Body of pancreas (tissue), 4 donors: ENCODE results near the gene PEDS1. TPM values are rescaled to one million over a fixed set of nuclear protein-coding genes. Genes with fewer than 3 reads are reported as not detected.
A peak's percentile ranks its signal among the peaks of the same experiment; 100 is the strongest.

ENCODE experiments used
- ATAC-seq: fragments of 150-250 bp; one replicate; pipeline ENCODE4 v1.9.1; 2016
- DNase-seq, 4 donors: peaks; one replicate each; pipeline ENCODE4 v3.0.0-alpha.2; 2019
- H3K27ac ChIP-seq, 4 donors: fragments of 200-600 bp; sonication (generic); 1 replicate in 3 of 4; 2 replicates in 1 of 4; pipeline versions ENCODE4 v1.5.1 to v1.6.1; 2016 to 2019; ENCODE audit warnings: mild to moderate bottlenecking in 1 of 4, mixed read lengths in 1 of 4, moderate library complexity in 1 of 4
- H3K27me3 ChIP-seq, 2 donors: fragments of 200-600 bp; sonication (generic); one replicate each; pipeline ENCODE4 v1.6.0; 2016; ENCODE audit warnings: mild to moderate bottlenecking in 1 of 2
- H3K36me3 ChIP-seq, 2 donors: fragments of 200-600 bp; sonication (generic); replicated peaks in 1 of 2; 2 replicates each; pipeline ENCODE4 v1.5.1; 2016; ENCODE audit warnings: low read depth in 2 of 2; ENCODE audit not compliant: insufficient read depth in 1 of 2
- H3K4me1 ChIP-seq: fragments of 200-600 bp; sonication (generic); one replicate; pipeline ENCODE4 v1.6.0; 2016
- H3K4me3 ChIP-seq, 2 donors: fragments of 200-600 bp; sonication (generic); 1 replicate in 1 of 2; 2 replicates in 1 of 2; pipeline ENCODE4 v1.5.1; 2016 to 2019
- H3K9me3 ChIP-seq, 3 donors: fragments of 200-600 bp; sonication (generic); 1 replicate in 2 of 3; 2 replicates in 1 of 3; pipeline ENCODE4 v1.5.1; 2016
- CTCF ChIP-seq, 7 experiments: fragments of 450-650 bp in 4 of 7; fragments of 200-600 bp in 3 of 7; sonication (generic) in 3 of 7; IDR thresholded peaks; one replicate each; pipeline ENCODE4 v1.5.1; 2016 to 2019; ENCODE audit warnings: antibody characterized with exemption in 7 of 7
- POLR2A ChIP-seq, 3 donors: fragments of 450-650 bp; IDR thresholded peaks; one replicate each; pipeline ENCODE4 v1.6.1; 2016; ENCODE audit warnings: antibody characterized with exemption in 3 of 3, mild to moderate bottlenecking in 2 of 3
- WGBS, 2 donors: methylation state at CpG; one replicate each; pipeline ENCODE4 v1.1.5; 2017; 5-methylcytosine and 5-hydroxymethylcytosine counted together
- intact Hi-C: fragments of 100-400 bp; cut with DNase I; formaldehyde crosslinking; loops from one replicate; pipeline ENCODE4 v1.15.1; 2023
- total RNA-seq, 2 donors: library from RNA; depleted of rRNA; stranded (reverse); fragments of >200 nt; gene quantifications; one replicate each; pipeline ENCODE4 v1.1.0, GENCODE V29; 2016

Gene PEDS1
- total RNA-seq, 2 donors from 2014 or later: 9.1 to 9.6 TPM

DNA sequence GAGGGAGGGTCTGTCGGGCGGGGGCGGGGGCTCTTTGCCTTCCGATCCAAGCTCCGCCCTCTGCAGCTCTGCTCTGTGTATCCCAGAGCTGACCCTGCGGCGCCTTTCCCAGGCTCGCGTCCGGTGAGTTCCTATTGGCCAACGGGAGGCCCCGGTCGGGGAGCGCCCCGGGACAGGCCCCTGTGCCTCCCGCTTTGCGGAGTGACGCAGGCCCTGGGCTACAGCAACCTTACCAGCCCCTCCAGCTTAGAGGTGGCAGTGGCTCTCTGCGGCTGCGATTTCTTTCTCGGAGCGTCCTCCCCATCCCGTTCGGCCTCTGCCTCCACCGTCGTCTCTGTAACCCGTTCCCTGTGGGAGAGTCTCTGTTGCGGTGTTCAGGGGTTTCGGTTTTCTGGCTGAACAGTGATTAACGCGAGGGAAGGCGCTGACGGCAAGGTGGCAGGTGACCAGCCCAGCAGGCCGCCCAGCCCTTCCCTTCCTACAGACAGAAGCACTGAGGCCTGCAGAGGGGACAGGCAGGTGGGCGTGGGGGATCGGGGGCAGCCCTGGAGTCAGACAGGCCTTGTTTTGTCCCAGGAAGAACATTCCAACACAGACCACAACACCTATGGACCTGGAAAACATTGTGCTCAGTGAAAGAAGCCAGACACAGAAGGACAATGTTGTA lies 19.0 kb upstream of the PEDS1 start:
- Histone ChIP-seq H3K36me3 (no peaks in the 10 kb centered on the region), H3K27me3 (no peaks in the 10 kb centered on the region), H3K9me3 (no peaks in the 10 kb centered on the region), H3K27ac (peak overlapping the region; percentile 66 to 92 (median 84)), H3K4me3 (peak overlapping the region; percentile 5 to 6), H3K4me1 (peaks cover 21% of the 10 kb centered on the region)
- peak; percentile 84 to 93 (median 90) for DNase-seq
- peak; percentile 95 for ATAC-seq
- intact Hi-C loops: no loop called here
- 0 to 21% methylated on average over 2 to 36 of the region's 36 CpGs for WGBS, 2 donors
- TF ChIP-seq CTCF (IDR thresholded peaks at IDR 0.05): no peak
- peak; percentile 57 to 90 (median 85) for TF ChIP-seq POLR2A (IDR thresholded peaks at IDR 0.05)

GRCh38 chr20:50170549-50171220 lies 17.2 kb upstream of the PEDS1 start:
- intact Hi-C loops: no loop called here
- Histone ChIP-seq H3K36me3 (no peaks in the 10 kb centered on the region), H3K4me1 (peaks cover 30% of the 10 kb centered on the region), H3K27ac (no peak overlapping the region), H3K9me3 (no peaks in the 10 kb centered on the region), H3K4me3 (no peak overlapping the region), H3K27me3 (no peaks in the 10 kb centered on the region)
- TF ChIP-seq CTCF (IDR thresholded peaks at IDR 0.05) (no peak), POLR2A (IDR thresholded peaks at IDR 0.05) (no peak)
- DNase-seq (no peak), ATAC-seq (no peak)
- WGBS, 2 donors: 84 to 85% methylated on average over 14 of the region's 14 CpGs

GRCh38 chr20:50169329-50169823 lies 15.9 kb upstream of the PEDS1 start:
- intact Hi-C loops: no loop called here
- H3K4me3 ChIP-seq: no peak overlapping the region
- H3K27me3 ChIP-seq: no peaks in the 10 kb centered on the region
- peak; percentile 86 to 97 (median 93) for TF ChIP-seq CTCF (IDR thresholded peaks at IDR 0.05)
- TF ChIP-seq POLR2A (IDR thresholded peaks at IDR 0.05): no peak
- no peak overlapping the region for H3K27ac ChIP-seq
- ATAC-seq (peak; percentile 25), DNase-seq (peak; percentile 81 to 91 (median 88))
- no peaks in the 10 kb centered on the region for H3K36me3 ChIP-seq
- H3K4me1 ChIP-seq: peaks cover 35% of the 10 kb centered on the region
- WGBS, 2 donors: 17 to 19% methylated on average over 5 of the region's 5 CpGs
- H3K9me3 ChIP-seq: no peaks in the 10 kb centered on the region

DNA sequence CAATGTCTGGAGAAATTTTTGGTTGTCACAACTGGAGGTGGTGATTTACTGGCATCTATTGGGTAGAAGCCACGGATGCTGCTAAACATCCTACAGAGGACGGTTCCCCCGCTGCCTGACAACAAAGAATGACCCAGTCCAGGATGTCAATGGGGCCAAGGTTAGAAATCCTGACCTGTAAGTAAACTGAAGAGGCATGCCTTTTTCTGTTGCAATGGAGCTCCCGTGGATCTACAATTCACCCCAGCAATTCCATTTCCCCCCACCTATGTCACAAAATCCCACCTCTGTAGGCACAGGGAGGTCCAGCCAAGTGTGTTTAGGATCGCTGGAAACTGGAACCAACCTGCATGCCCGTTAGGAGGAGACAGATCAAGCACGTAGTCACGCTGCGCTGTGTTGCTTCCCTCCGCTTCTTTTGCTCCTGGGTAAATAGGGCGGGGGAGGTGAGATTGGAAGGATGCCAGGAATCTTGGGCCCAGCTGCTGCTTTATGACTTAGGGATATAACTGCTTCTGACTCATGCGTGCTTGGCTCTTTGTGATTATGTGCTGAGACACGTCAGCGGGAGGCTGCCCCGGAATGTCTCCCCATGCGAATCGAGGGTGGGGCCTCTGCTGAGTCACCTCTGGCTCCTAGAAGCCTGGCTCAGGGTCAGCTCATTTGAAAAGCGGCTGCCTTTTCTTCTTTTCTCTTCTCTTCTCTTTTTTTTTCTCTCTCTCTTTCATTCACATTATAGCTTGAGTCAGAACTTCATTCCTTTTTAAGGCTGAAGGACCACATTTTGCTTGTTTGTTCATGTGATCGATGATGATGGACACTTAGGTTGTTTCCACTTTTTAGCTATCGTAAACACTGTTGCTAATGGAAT lies 12.4 kb upstream of the PEDS1 start:
- peak overlapping the region; percentile 71 to 93 (median 88) for H3K27ac ChIP-seq
- DNase-seq (peak; percentile 96 to 99 (median 98)), ATAC-seq (peak; percentile 99)
- H3K36me3 ChIP-seq: no peaks in the 10 kb centered on the region
- 6 to 8% methylated on average over 16 to 20 of the region's 20 CpGs for WGBS, 2 donors
- no peaks in the 10 kb centered on the region for H3K27me3 ChIP-seq
- no peaks in the 10 kb centered on the region for H3K9me3 ChIP-seq
- no peak overlapping the region for H3K4me3 ChIP-seq
- intact Hi-C loops: no loop called here
- TF ChIP-seq POLR2A (IDR thresholded peaks at IDR 0.05): peak in 1 of 3 donors; percentile 40
- no peak for TF ChIP-seq CTCF (IDR thresholded peaks at IDR 0.05)
- H3K4me1 ChIP-seq: peaks cover 18% of the 10 kb centered on the region
